Measurements from ENCODE around the gene ZCCHC12. TPM values are rescaled to one million over a fixed set of nuclear protein-coding genes. Genes with fewer than 3 reads are reported as not detected.
A peak's percentile ranks its signal among the peaks of the same experiment; 100 is the strongest.

Gene ZCCHC12
- total RNA-seq (2011; cell fraction: chromatin; rRNA removed; ENCODE audit: low replicate concordance) = not detected in 2 replicates
- not detected in 2 replicates for total RNA-seq (2011; cell fraction: nucleolus; rRNA removed)
- not detected in 2 replicates for total RNA-seq (2011; cell fraction: nucleoplasm; rRNA removed)
- total RNA-seq (2014; rRNA removed) (not detected in 2 replicates), total RNA-seq (2014; rRNA removed; fragmentation: Illumina TruSeq; extraction: Trizol) (not detected in 2 replicates), total RNA-seq (2015; rRNA removed; fragmentation: Illumina TruSeq; extraction: Trizol) (0.07 TPM in 1 of 2 replicates, not detected in the other), total RNA-seq (2021) (not detected in 2 replicates), polyA plus RNA-seq (2011; rRNA removed) (0.03 TPM in 1 of 2 replicates, not detected in the other), polyA plus RNA-seq (2014; fragmentation: Illumina TruSeq; extraction: Trizol) (not detected in 2 replicates), polyA plus RNA-seq (2014; fragmentation: Nextera tagmentation; extraction: Ambion mirVana) (not detected), polyA plus RNA-seq (2014; rRNA removed) (0.15 TPM in 1 of 2 replicates, not detected in the other), polyA minus RNA-seq (2011; rRNA and poly(A)+ RNA removed) (not detected in 2 replicates), Bru-seq, nascent RNA (not detected), BruChase-seq, experiment 1, labeled RNA remaining after a 2-hour chase (percentile 22 among the genes with signal in this experiment), BruChase-seq, experiment 2, labeled RNA remaining after a 6-hour chase (percentile 7 among the genes with signal in this experiment)
- 0.04 TPM in 1 of 2 replicates, not detected in the other for polyA plus RNA-seq (2011; cell fraction: cytosol; rRNA removed)
- not detected in 2 replicates for polyA plus RNA-seq (2011; cell fraction: nucleus; rRNA removed)
- 0.03 TPM in 1 of 2 replicates, not detected in the other for polyA plus RNA-seq (2012)
- polyA minus RNA-seq (2011; cell fraction: cytosol; rRNA and poly(A)+ RNA removed) = not detected in 2 replicates
- not detected in 2 replicates for polyA minus RNA-seq (2011; cell fraction: nucleus; rRNA and poly(A)+ RNA removed)
- long read RNA-seq, experiment 1 = 0 reads
- long read RNA-seq, experiment 2 = 0 reads
- long read RNA-seq, experiment 3 = 0 reads

GRCh38 chrX:118823263-118824172 is at the start of gene ZCCHC12:
Gene ZCCHC12 (plus strand): TSS chrX:118823824. CDS start chrX:118825245, 1,421 bp downstream.
- Histone ChIP-seq H3K4me2 (ENCODE audit: insufficient read depth, low read length) (peak within 1 kb of the TSS; percentile 41), H3K9me1 (ENCODE audit: control insufficient read depth, insufficient read depth, low read length) (no peaks in the 10 kb centered on the region), H3K9me3 (replicated peaks; ENCODE audit: control insufficient read depth, insufficient read depth, low read depth, low read length) (no peaks in the 10 kb centered on the region), H3K4me1 (replicated peaks in 1 of 2; ENCODE audit: control insufficient read depth in 2 of 2, insufficient read depth in 2 of 2, low read length in 2 of 2) (peaks cover 0 to 12% of the 10 kb centered on the region in 2 experiments; a peak in 3 of 5 replicates), H3K27ac (ENCODE audit: extremely low read depth, low read depth, low read length) (no peak within 1 kb of the TSS), H3K36me3 (ENCODE audit: control insufficient read depth, insufficient read depth, low read length) (no peaks in the 10 kb centered on the region), H4K20me1 (replicated peaks; ENCODE audit: control insufficient read depth, insufficient read depth, low read length) (no peaks in the 10 kb centered on the region; the same call in 1 of the 2 replicates), H3K4me3 (peak within 1 kb of the TSS; percentile 8; the same call in 1 of the 2 replicates), H3K79me2 (ENCODE audit: control insufficient read depth, insufficient read depth, low read length) (no peaks in the 10 kb centered on the region), H2AFZ (ENCODE audit: low read depth, low read length) (peak within 1 kb of the TSS; percentile 45; the same call in 1 of the 2 replicates), H3K9ac (ENCODE audit: insufficient read depth in 1 of 2, low read depth in 2 of 2, low read length in 2 of 2) (peak within 1 kb of the TSS in 1 of 2 experiments; percentile 10; a peak in 2 of 4 replicates), H3K27me3 (ENCODE audit: control insufficient read depth in 2 of 2, insufficient read depth in 2 of 2, low read length in 2 of 2) (peaks cover 19 to 48% of the 10 kb centered on the region in 2 experiments; a peak in 4 of 5 replicates)
- in situ Hi-C loops (cut with MboI) (no loop called here), intact Hi-C loops (cut with micrococcal nuclease) (no loop called here)
- ATAC-seq = peak; percentile 95
- CTCF ChIA-PET (ENCODE audit: low intra/inter-chr PET ratio) = no interaction called here
- POLR2A ChIA-PET = interaction anchor here (0.7 kb wide), 1 partner anchor 9 kb away, joined by 3 read pairs; no protein-coding TSS in a partner anchor
- 8% methylated on average over 19 of the region's 51 CpGs for WGBS (ENCODE audit: insufficient coverage, low coverage, missing lambda C conversion rate)
- no TSS peak for BruUV-seq (replicated peaks)
- peak; percentile 77 to 83 (median 81) for DNase-seq (ENCODE audit: extremely low read depth in 1 of 4, low spot score in 3 of 4)
- no peak for FAIRE-seq
- TF ChIP-seq NFYB (IDR thresholded peaks at IDR 0.05; ENCODE audit: extremely low read depth, insufficient read length) (peak; percentile 42), PKNOX1 (IDR thresholded peaks at IDR 0.05) (peak; percentile 77), L3MBTL2 (IDR thresholded peaks at IDR 0.05) (peak; percentile 86), ZNF23 (CRISPR knock-in tag; IDR thresholded peaks at IDR 0.05) (no peak), CREM (IDR thresholded peaks at IDR 0.05; ENCODE audit: low read depth) (peak; percentile 48), E2F6 (IDR thresholded peaks at IDR 0.05; ENCODE audit: borderline replicate concordance in 1 of 2, extremely low read depth in 1 of 2, insufficient read depth in 1 of 2, insufficient read length in 1 of 2, low read depth in 1 of 2, low read length in 1 of 2, poor library complexity in 1 of 2, severe bottlenecking in 1 of 2) (peak; percentile 46 to 57), RBFOX2 (IDR thresholded peaks at IDR 0.05; ENCODE audit: low read depth, low read length) (0 out of 2 replicates have a peak, but pooled peaks have one; percentile 12), NRF1 (conservative IDR thresholded peaks at IDR 0.05 in 1 of 2, IDR thresholded peaks at IDR 0.05 in 1 of 2) (0 out of 4 replicates have a peak, but pooled peaks of 1 of the 2 experiments have one; percentile 32), KLF6 (CRISPR knock-in tag; IDR thresholded peaks at IDR 0.05; ENCODE audit: borderline replicate concordance) (no peak), EGR1 (conservative IDR thresholded peaks at IDR 0.05) (peak; percentile 98), RFX1 (IDR thresholded peaks at IDR 0.05) (peak; percentile 25; the same call in 1 of the 2 replicates)
